ENCODE measurements around the gene FAM107B. TPM values are rescaled to one million over a fixed set of nuclear protein-coding genes. Genes with fewer than 3 reads are reported as not detected.

FAM107B gene
- total RNA-seq, 1 donor from 2014 or later, result 82.2 TPM

- Mint-ChIP-seq H3K27me3 (peaks cover 3% of the 10 kb centered on the region), H3K27ac (peak overlapping the region; percentile 27), H3K4me3 (ENCODE audit: low read depth) (no peak overlapping the region), H3K36me3 (ENCODE audit: insufficient read depth) (no peaks in the 10 kb centered on the region), H3K4me1 (ENCODE audit: low read depth) (no peaks in the 10 kb centered on the region), H3K9me3 (ENCODE audit: low read depth) (peaks cover 2% of the 10 kb centered on the region)
- TF ChIP-seq CTCF (IDR thresholded peaks at IDR 0.05; ENCODE audit: unreplicated experiment), result peak; percentile 76
- DNase-seq (ENCODE audit: low spot score, unreplicated experiment), result no peak
Observed at GRCh38 chr10:14478604-14479003, 296.1 kb downstream of the FAM107B start.

- Mint-ChIP-seq H3K4me3 (ENCODE audit: low read depth) (no peak overlapping the region), H3K36me3 (ENCODE audit: insufficient read depth) (no peaks in the 10 kb centered on the region), H3K27ac (no peak overlapping the region), H3K9me3 (ENCODE audit: low read depth) (no peaks in the 10 kb centered on the region), H3K4me1 (ENCODE audit: low read depth) (no peaks in the 10 kb centered on the region), H3K27me3 (peaks cover 3% of the 10 kb centered on the region)
- no peak for TF ChIP-seq CTCF (IDR thresholded peaks at IDR 0.05; ENCODE audit: unreplicated experiment)
- no peak for DNase-seq (ENCODE audit: low spot score, unreplicated experiment)
Observed at GRCh38 chr10:14478201-14478600, 296.5 kb downstream of the FAM107B start.

- Mint-ChIP-seq H3K27me3 (peaks cover 7% of the 10 kb centered on the region), H3K27ac (no peak overlapping the region), H3K36me3 (ENCODE audit: insufficient read depth) (no peaks in the 10 kb centered on the region), H3K4me3 (ENCODE audit: low read depth) (no peak overlapping the region), H3K9me3 (ENCODE audit: low read depth) (no peaks in the 10 kb centered on the region), H3K4me1 (ENCODE audit: low read depth) (no peaks in the 10 kb centered on the region)
- no peak for DNase-seq (ENCODE audit: low spot score, unreplicated experiment)
- no peak for TF ChIP-seq CTCF (IDR thresholded peaks at IDR 0.05; ENCODE audit: unreplicated experiment)
Observed at GRCh38 chr10:14477408-14477710, 297.3 kb downstream of the FAM107B start.

- no peaks in the 10 kb centered on the region for H3K9me3 Mint-ChIP-seq (ENCODE audit: low read depth)
- H3K4me3 Mint-ChIP-seq (ENCODE audit: low read depth), result no peak overlapping the region
- TF ChIP-seq CTCF (IDR thresholded peaks at IDR 0.05; ENCODE audit: unreplicated experiment), result no peak
- H3K27ac Mint-ChIP-seq, result no peak overlapping the region
- H3K36me3 Mint-ChIP-seq (ENCODE audit: insufficient read depth), result no peaks in the 10 kb centered on the region
- no peaks in the 10 kb centered on the region for H3K4me1 Mint-ChIP-seq (ENCODE audit: low read depth)
- DNase-seq (ENCODE audit: low spot score, unreplicated experiment), result no peak
- peaks cover 11% of the 10 kb centered on the region for H3K27me3 Mint-ChIP-seq
Observed at GRCh38 chr10:14476641-14477407, 297.9 kb downstream of the FAM107B start.

GRCh38 chr10:14476006-14476405 lies 298.7 kb downstream of the FAM107B start:
- Mint-ChIP-seq H3K27ac (no peak overlapping the region), H3K4me1 (ENCODE audit: low read depth) (no peaks in the 10 kb centered on the region), H3K36me3 (ENCODE audit: insufficient read depth) (no peaks in the 10 kb centered on the region), H3K27me3 (peaks cover 12% of the 10 kb centered on the region), H3K9me3 (ENCODE audit: low read depth) (no peaks in the 10 kb centered on the region), H3K4me3 (ENCODE audit: low read depth) (no peak overlapping the region)
- no peak for DNase-seq (ENCODE audit: low spot score, unreplicated experiment)
- TF ChIP-seq CTCF (IDR thresholded peaks at IDR 0.05; ENCODE audit: unreplicated experiment), result no peak
